CD4-positive, alpha-beta T cell (primary cell): ENCODE measurements around the gene CDC6. TPM values are rescaled to one million over a fixed set of nuclear protein-coding genes. Genes with fewer than 3 reads are reported as not detected.

ENCODE experiments used
- ATAC-seq: fragments of 200-7000 bp; cut with Tn5 transposase; one replicate; pipeline ENCODE4 v1.10.0; 2022; ENCODE audit warnings: mild to moderate bottlenecking; ENCODE audit not compliant: poor library complexity
- CTCF ChIA-PET: fragments of 350-600 bp; sonication (Branson Sonifier 250); formaldehyde crosslinking; loops from one replicate; lab custom pipeline; 2021; ENCODE audit warnings: antibody characterized with exemption, inconsistent platforms; lab: Charles Lee
- POLR2A ChIA-PET: fragments of 350-600 bp; sonication (Branson Sonifier 250); formaldehyde crosslinking; loops from one replicate; lab custom pipeline; 2021; ENCODE audit warnings: antibody characterized with exemption, inconsistent platforms; lab: Charles Lee
- DNase-seq, 14 experiments: peaks; one replicate each; pipeline ENCODE4 v3.0.0-alpha.2; 2013 to 2020; ENCODE audit warnings: mixed read lengths in 2 of 14
- H3K27ac ChIP-seq, 2 donors: one replicate each; pipeline versions ENCODE4 v1.5.1 to v1.7.0; 2013; ENCODE audit warnings: low read length in 2 of 2, low read depth in 1 of 2, mild to moderate bottlenecking in 1 of 2
- H3K27me3 ChIP-seq, 2 experiments: 1 replicate in 1 of 2; 2 replicates in 1 of 2; pipeline versions ENCODE4 v1.6.1 to v1.7.0; 2013; ENCODE audit warnings: low read length in 2 of 2, control low read depth in 1 of 2, mild to moderate bottlenecking in 1 of 2, moderate library complexity in 1 of 2; ENCODE audit not compliant: insufficient read depth in 2 of 2, control insufficient read depth in 1 of 2
- H3K36me3 ChIP-seq: one replicate; pipeline ENCODE4 v1.6.1; 2013; ENCODE audit warnings: low read length, control low read depth; ENCODE audit not compliant: insufficient read depth
- H3K4me1 ChIP-seq: one replicate; pipeline ENCODE4 v1.6.1; 2013; ENCODE audit warnings: low read length, control low read depth; ENCODE audit not compliant: insufficient read depth
- H3K4me3 ChIP-seq: one replicate; pipeline ENCODE4 v1.5.1; 2013; ENCODE audit warnings: mild to moderate bottlenecking, low read length, moderate library complexity
- H3K9me3 ChIP-seq, 2 experiments: 1 replicate in 1 of 2; 2 replicates in 1 of 2; pipeline versions ENCODE4 v1.6.1 to v1.7.0; 2013; ENCODE audit warnings: low read length in 2 of 2, mild to moderate bottlenecking in 2 of 2, control low read depth in 1 of 2, moderate library complexity in 1 of 2; ENCODE audit not compliant: control insufficient read depth in 1 of 2, insufficient read depth in 1 of 2
- H3K27ac Mint-ChIP-seq: one replicate; pipeline ENCODE4 v1.8.0; 2020; ENCODE audit warnings: mixed read lengths
- H3K27me3 Mint-ChIP-seq: one replicate; pipeline ENCODE4 v1.8.0; 2021; ENCODE audit warnings: mixed read lengths
- H3K36me3 Mint-ChIP-seq: one replicate; pipeline ENCODE4 v1.8.0; 2021; ENCODE audit warnings: low read depth, mixed read lengths
- H3K4me1 Mint-ChIP-seq: one replicate; pipeline ENCODE4 v1.8.0; 2021; ENCODE audit warnings: low read depth, mixed read lengths
- H3K4me3 Mint-ChIP-seq: one replicate; pipeline ENCODE4 v1.8.0; 2020; ENCODE audit warnings: mild to moderate bottlenecking, mixed read lengths
- H3K9me3 Mint-ChIP-seq: one replicate; pipeline ENCODE4 v1.8.0; 2020; ENCODE audit warnings: mixed read lengths
- CTCF ChIP-seq: fragments of 200-600 bp; IDR thresholded peaks from one replicate; pipeline ENCODE4 v1.8.0; 2022; ENCODE audit warnings: antibody characterized with exemption, mild to moderate bottlenecking
- intact Hi-C, 2 experiments: fragments of 100-400 bp; cut with DNase I in 1 of 2; cut with micrococcal nuclease in 1 of 2; formaldehyde crosslinking; loops; one replicate each; pipeline versions ENCODE4 v1.15.1 to v1.9.0; 2023 to 2025; cut with DNase I, micrococcal nuclease
- total RNA-seq, 174 experiments: library from RNA in 2 of 174; stranded (reverse) in 2 of 174; gene quantifications; one replicate each; pipeline ENCODE4 v1.2.3 and lab custom pipeline; 2021 to 2026

The CDC6 gene
- total RNA-seq, 2 experiments from 2014 or later: 1.0 to 1.8 TPM

DNA sequence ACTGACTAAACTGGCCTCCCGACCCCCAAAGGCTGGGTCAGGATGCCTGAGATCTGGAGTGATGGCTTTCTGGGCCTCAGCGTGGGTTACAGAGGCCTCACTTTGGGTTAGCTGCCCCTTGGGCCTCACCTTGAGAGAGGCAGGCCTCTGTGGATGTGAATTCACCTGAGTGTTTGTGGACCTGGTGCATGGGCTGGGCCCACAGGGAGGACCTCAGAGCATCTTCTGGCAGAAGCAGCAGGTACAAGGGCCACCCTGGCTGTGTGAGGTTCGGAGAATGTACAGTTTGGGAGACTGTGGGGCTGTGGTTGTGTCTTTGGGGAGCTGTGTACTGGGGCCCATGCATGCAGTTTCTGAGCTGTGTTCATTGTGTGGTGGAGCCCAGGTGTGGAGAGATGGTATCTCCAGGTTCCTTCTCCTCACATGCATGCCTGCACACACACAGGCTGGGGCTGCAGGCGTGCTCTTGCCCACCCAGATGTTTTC, 39.6 kb downstream of the CDC6 start:
- H3K4me1 ChIP-seq: peaks cover 99% of the 10 kb centered on the region
- H3K36me3 ChIP-seq: peaks cover 19% of the 10 kb centered on the region
- Mint-ChIP-seq H3K27ac (peak overlapping the region; percentile 99), H3K9me3 (no peaks in the 10 kb centered on the region), H3K36me3 (peaks cover 38% of the 10 kb centered on the region), H3K4me1 (peaks cover 93% of the 10 kb centered on the region), H3K4me3 (peak overlapping the region; percentile 84), H3K27me3 (no peaks in the 10 kb centered on the region)
- intact Hi-C loops: no loop called here
- no peak for ATAC-seq
- no peak for TF ChIP-seq CTCF
- H3K9me3 ChIP-seq: no peaks in the 10 kb centered on the region
- POLR2A ChIA-PET: interaction anchor here (0.6 to 4.7 kb wide), 16 partner anchors 8 to 215 kb away, joined by 3 to 30 read pairs (median 8); partner anchors contain the start of gene RARA
- H3K4me3 ChIP-seq: peak overlapping the region; percentile 49
- peak overlapping the region; percentile 92 to 99 for H3K27ac ChIP-seq
- H3K27me3 ChIP-seq: no peaks in the 10 kb centered on the region
- peak in 2 of 14 experiments; percentile 20 to 41 for DNase-seq
- CTCF ChIA-PET: interaction anchor here (1.0 to 3.9 kb wide), 7 partner anchors 9 to 213 kb away, joined by 3 to 30 read pairs (median 3); no protein-coding TSS in a partner anchor

GRCh38 chr17:40327735-40328385, 40.2 kb downstream of the CDC6 start:
- no peak for TF ChIP-seq CTCF
- Histone ChIP-seq H3K27me3 (no peaks in the 10 kb centered on the region), H3K4me3 (peak overlapping the region; percentile 49), H3K36me3 (peaks cover 25% of the 10 kb centered on the region), H3K4me1 (peaks cover 99% of the 10 kb centered on the region), H3K27ac (peak overlapping the region; percentile 92 to 99), H3K9me3 (no peaks in the 10 kb centered on the region)
- ChIA-PET POLR2A (interaction anchor here (0.7 to 4.7 kb wide), 17 partner anchors 9 to 1360 kb away, joined by 3 to 30 read pairs (median 7); partner anchors contain the start of genes EIF1 and RARA), CTCF (interaction anchor here (1.0 to 3.9 kb wide), 8 partner anchors 10 to 212 kb away, joined by 3 to 30 read pairs (median 4); no protein-coding TSS in a partner anchor)
- Mint-ChIP-seq H3K36me3 (peaks cover 38% of the 10 kb centered on the region), H3K9me3 (no peaks in the 10 kb centered on the region), H3K27ac (peak overlapping the region; percentile 99), H3K27me3 (no peaks in the 10 kb centered on the region), H3K4me3 (peak overlapping the region; percentile 84), H3K4me1 (peaks cover 93% of the 10 kb centered on the region)
- intact Hi-C loops: no loop called here
- DNase-seq (no peak), ATAC-seq (no peak)

GRCh38 chr17:40328386-40328766, 40.7 kb downstream of the CDC6 start:
- intact Hi-C loops: no loop called here
- POLR2A ChIA-PET: interaction anchor here (0.9 to 4.7 kb wide), 7 partner anchors 11 to 1360 kb away, joined by 3 to 30 read pairs (median 5); partner anchors contain the start of gene EIF1

More at GRCh38 chr17:40328386-40328766, 40.7 kb downstream of the CDC6 start:
- peak overlapping the region; percentile 99 for H3K27ac Mint-ChIP-seq
- peak overlapping the region; percentile 69 for H3K4me3 Mint-ChIP-seq
- no peak for TF ChIP-seq CTCF
- no peaks in the 10 kb centered on the region for H3K27me3 Mint-ChIP-seq
- Histone ChIP-seq H3K27ac (peak overlapping the region; percentile 92 to 99), H3K9me3 (no peaks in the 10 kb centered on the region), H3K4me1 (peaks cover 99% of the 10 kb centered on the region), H3K4me3 (no peak overlapping the region), H3K36me3 (peaks cover 30% of the 10 kb centered on the region), H3K27me3 (no peaks in the 10 kb centered on the region)
- H3K4me1 Mint-ChIP-seq: peaks cover 93% of the 10 kb centered on the region
- DNase-seq: no peak
- CTCF ChIA-PET: interaction anchor here (1.6 to 3.9 kb wide), 5 partner anchors 10 to 26 kb away, joined by 3 to 30 read pairs (median 7); no protein-coding TSS in a partner anchor
- H3K9me3 Mint-ChIP-seq: no peaks in the 10 kb centered on the region
- H3K36me3 Mint-ChIP-seq: peaks cover 38% of the 10 kb centered on the region
- no peak for ATAC-seq
